CD4-positive, alpha-beta T cell (primary cell): ENCODE data around the gene ARFIP1. TPM values are rescaled to one million over a fixed set of nuclear protein-coding genes. Genes with fewer than 3 reads are reported as not detected.
"Not testable (repeated sequence)": the region's sequence is repeated elsewhere in the genome, so short reads cannot be mapped to it uniquely, and the experiment has no call there.

Experiments used
- ATAC-seq: fragments of 200-7000 bp; cut with Tn5 transposase; one replicate; pipeline ENCODE4 v1.10.0; 2022; ENCODE audit warnings: mild to moderate bottlenecking; ENCODE audit not compliant: poor library complexity
- CTCF ChIA-PET: fragments of 350-600 bp; sonication (Branson Sonifier 250); formaldehyde crosslinking; loops from one replicate; lab custom pipeline; 2021; ENCODE audit warnings: antibody characterized with exemption, inconsistent platforms; lab: Charles Lee
- POLR2A ChIA-PET: fragments of 350-600 bp; sonication (Branson Sonifier 250); formaldehyde crosslinking; loops from one replicate; lab custom pipeline; 2021; ENCODE audit warnings: antibody characterized with exemption, inconsistent platforms; lab: Charles Lee
- DNase-seq, 14 experiments: peaks; one replicate each; pipeline ENCODE4 v3.0.0-alpha.2; 2013 to 2020; ENCODE audit warnings: mixed read lengths in 2 of 14
- H3K27ac ChIP-seq, 2 donors: one replicate each; pipeline versions ENCODE4 v1.5.1 to v1.7.0; 2013; ENCODE audit warnings: low read length in 2 of 2, low read depth in 1 of 2, mild to moderate bottlenecking in 1 of 2
- H3K27me3 ChIP-seq, 2 experiments: 1 replicate in 1 of 2; 2 replicates in 1 of 2; pipeline versions ENCODE4 v1.6.1 to v1.7.0; 2013; ENCODE audit warnings: low read length in 2 of 2, control low read depth in 1 of 2, mild to moderate bottlenecking in 1 of 2, moderate library complexity in 1 of 2; ENCODE audit not compliant: insufficient read depth in 2 of 2, control insufficient read depth in 1 of 2
- H3K36me3 ChIP-seq: one replicate; pipeline ENCODE4 v1.6.1; 2013; ENCODE audit warnings: low read length, control low read depth; ENCODE audit not compliant: insufficient read depth
- H3K4me1 ChIP-seq: one replicate; pipeline ENCODE4 v1.6.1; 2013; ENCODE audit warnings: low read length, control low read depth; ENCODE audit not compliant: insufficient read depth
- H3K4me3 ChIP-seq: one replicate; pipeline ENCODE4 v1.5.1; 2013; ENCODE audit warnings: mild to moderate bottlenecking, low read length, moderate library complexity
- H3K9me3 ChIP-seq, 2 experiments: 1 replicate in 1 of 2; 2 replicates in 1 of 2; pipeline versions ENCODE4 v1.6.1 to v1.7.0; 2013; ENCODE audit warnings: low read length in 2 of 2, mild to moderate bottlenecking in 2 of 2, control low read depth in 1 of 2, moderate library complexity in 1 of 2; ENCODE audit not compliant: control insufficient read depth in 1 of 2, insufficient read depth in 1 of 2
- H3K27ac Mint-ChIP-seq: one replicate; pipeline ENCODE4 v1.8.0; 2020; ENCODE audit warnings: mixed read lengths
- H3K27me3 Mint-ChIP-seq: one replicate; pipeline ENCODE4 v1.8.0; 2021; ENCODE audit warnings: mixed read lengths
- H3K36me3 Mint-ChIP-seq: one replicate; pipeline ENCODE4 v1.8.0; 2021; ENCODE audit warnings: low read depth, mixed read lengths
- H3K4me1 Mint-ChIP-seq: one replicate; pipeline ENCODE4 v1.8.0; 2021; ENCODE audit warnings: low read depth, mixed read lengths
- H3K4me3 Mint-ChIP-seq: one replicate; pipeline ENCODE4 v1.8.0; 2020; ENCODE audit warnings: mild to moderate bottlenecking, mixed read lengths
- H3K9me3 Mint-ChIP-seq: one replicate; pipeline ENCODE4 v1.8.0; 2020; ENCODE audit warnings: mixed read lengths
- CTCF ChIP-seq: fragments of 200-600 bp; IDR thresholded peaks from one replicate; pipeline ENCODE4 v1.8.0; 2022; ENCODE audit warnings: antibody characterized with exemption, mild to moderate bottlenecking
- intact Hi-C, 2 experiments: fragments of 100-400 bp; cut with DNase I in 1 of 2; cut with micrococcal nuclease in 1 of 2; formaldehyde crosslinking; loops; one replicate each; pipeline versions ENCODE4 v1.15.1 to v1.9.0; 2023 to 2025; cut with DNase I, micrococcal nuclease
- total RNA-seq, 174 experiments: library from RNA in 2 of 174; stranded (reverse) in 2 of 174; gene quantifications; one replicate each; pipeline ENCODE4 v1.2.3 and lab custom pipeline; 2021 to 2026

ARFIP1 gene
- total RNA-seq, 2 experiments from 2014 or later, result 2.6 to 3.0 TPM

GRCh38 chr4:152748619-152749018 lies 31.1 kb upstream of the ARFIP1 start:
- Mint-ChIP-seq H3K36me3 (no peaks in the 10 kb centered on the region), H3K27ac (no peak overlapping the region), H3K4me1 (no peaks in the 10 kb centered on the region), H3K4me3 (no peak overlapping the region), H3K9me3 (no peaks in the 10 kb centered on the region), H3K27me3 (no peaks in the 10 kb centered on the region)
- Histone ChIP-seq H3K36me3 (no peaks in the 10 kb centered on the region), H3K27me3 (no peaks in the 10 kb centered on the region), H3K4me1 (no peaks in the 10 kb centered on the region), H3K27ac (no peak overlapping the region), H3K9me3 (peaks cover 0 to 16% of the 10 kb centered on the region in 2 experiments), H3K4me3 (no peak overlapping the region)
- no peak for TF ChIP-seq CTCF
- intact Hi-C loops, result no loop called here
- CTCF ChIA-PET, result no interaction called here
- no peak for ATAC-seq
- POLR2A ChIA-PET, result no interaction called here
- no peak for DNase-seq

- Histone ChIP-seq H3K4me3 (no peak overlapping the region), H3K27ac (no peak overlapping the region), H3K36me3 (no peaks in the 10 kb centered on the region), H3K4me1 (no peaks in the 10 kb centered on the region), H3K27me3 (no peaks in the 10 kb centered on the region), H3K9me3 (peaks cover 0 to 6% of the 10 kb centered on the region in 2 experiments)
- Mint-ChIP-seq H3K36me3 (no peaks in the 10 kb centered on the region), H3K9me3 (no peaks in the 10 kb centered on the region), H3K4me1 (no peaks in the 10 kb centered on the region), H3K27ac (no peak overlapping the region), H3K27me3 (peaks cover 8% of the 10 kb centered on the region), H3K4me3 (no peak overlapping the region)
- POLR2A ChIA-PET, result no interaction called here
- DNase-seq (no peak), ATAC-seq (no peak)
- no peak for TF ChIP-seq CTCF
- intact Hi-C loops, result no loop called here
- CTCF ChIA-PET, result no interaction called here
Measured at GRCh38 chr4:152763796-152764195, 16.0 kb upstream of the ARFIP1 start.

- CTCF ChIA-PET, POLR2A ChIA-PET, H3K36me3 ChIP-seq, intact Hi-C loops, ATAC-seq, DNase-seq, H3K27me3 Mint-ChIP-seq, H3K4me3 Mint-ChIP-seq, H3K4me1 ChIP-seq, H3K9me3 Mint-ChIP-seq, H3K4me1 Mint-ChIP-seq, H3K9me3 ChIP-seq, H3K4me3 ChIP-seq, H3K36me3 Mint-ChIP-seq, H3K27ac Mint-ChIP-seq, H3K27me3 ChIP-seq, H3K27ac ChIP-seq: not testable (repeated sequence)
Measured at GRCh38 chr4:152765069-152765737, 14.6 kb upstream of the ARFIP1 start.
